PC-3 (cell line): ENCODE measurements around the gene TH. TPM values are rescaled to one million over a fixed set of nuclear protein-coding genes. Genes with fewer than 3 reads are reported as not detected.

Source experiments
- ATAC-seq: fragments of 200-7000 bp; cut with Tn5 transposase; 2 replicates; pipeline ENCODE4 v1.9.1; 2020; ENCODE audit warnings: mild to moderate bottlenecking, moderate library complexity
- BruUV-seq: library from RNA; stranded (reverse); fragments of 400-500 nt; replicated peaks from 2 replicates; lab custom pipeline; 2021; lab: Mats Ljungman, UMichigan
- CTCF ChIA-PET: fragments of 300-600 bp; sonication (Branson Sonifier 250); formaldehyde crosslinking; loops from one replicate; lab custom pipeline; 2022; ENCODE audit warnings: antibody characterized with exemption; lab: Charles Lee
- POLR2A ChIA-PET: fragments of 300-600 bp; sonication (Branson Sonifier 250); formaldehyde crosslinking; loops from one replicate; lab custom pipeline; 2022; ENCODE audit warnings: antibody characterized with exemption; ENCODE audit not compliant: unreplicated experiment; lab: Charles Lee
- DNase-seq: peaks from one replicate; pipeline ENCODE4 v3.0.0-alpha.2; 2015
- H2AFZ ChIP-seq: fragments of 300-600 bp; sonication (generic); 2 replicates; pipeline ENCODE4 v1.6.0; 2016; ENCODE audit warnings: antibody characterized with exemption, low read length
- H3F3A ChIP-seq: fragments of 300-600 bp; sonication (generic); one replicate; pipeline ENCODE4 v1.6.0; 2017; ENCODE audit warnings: antibody characterized with exemption, low read length, control low read depth, mild to moderate bottlenecking; ENCODE audit not compliant: unreplicated experiment
- H3K27ac ChIP-seq: fragments of 300-600 bp; sonication (generic); 2 replicates; pipeline ENCODE4 v1.5.1; 2016; ENCODE audit warnings: mild to moderate bottlenecking, low read length
- H3K27me3 ChIP-seq: fragments of 300-600 bp; sonication (generic); 2 replicates; pipeline ENCODE4 v1.6.1; 2016; ENCODE audit warnings: low read length, mixed read lengths
- H3K36me3 ChIP-seq: fragments of 300-600 bp; sonication (generic); 2 replicates; pipeline ENCODE4 v1.6.1; 2016; ENCODE audit warnings: low read depth, mixed run types, low read length, mixed read lengths
- H3K4me1 ChIP-seq: fragments of 300-600 bp; sonication (generic); 2 replicates; pipeline ENCODE4 v1.5.1; 2016; ENCODE audit warnings: low read length; ENCODE audit not compliant: insufficient read depth
- H3K4me2 ChIP-seq: fragments of 300-600 bp; sonication (generic); 2 replicates; pipeline ENCODE4 v1.6.0; 2016; ENCODE audit warnings: low read length
- H3K4me3 ChIP-seq: fragments of 300-600 bp; sonication (generic); 2 replicates; pipeline ENCODE4 v1.5.1; 2016; ENCODE audit warnings: mild to moderate bottlenecking, low read length, mixed read lengths
- H3K79me2 ChIP-seq: fragments of 300-600 bp; sonication (generic); 2 replicates; pipeline ENCODE4 v1.6.1; 2017; ENCODE audit warnings: low read length, mixed read lengths
- H3K9ac ChIP-seq: fragments of 300-600 bp; sonication (generic); 2 replicates; pipeline ENCODE4 v1.6.0; 2016; ENCODE audit warnings: mild to moderate bottlenecking, low read length
- H3K9me2 ChIP-seq: fragments of 300-600 bp; sonication (generic); replicated peaks from 2 replicates; pipeline ENCODE4 v1.6.1; 2016; ENCODE audit warnings: mixed run types, low read length, mixed read lengths
- H3K9me3 ChIP-seq: fragments of 300-600 bp; sonication (generic); 2 replicates; pipeline ENCODE4 v1.6.1; 2016; ENCODE audit warnings: low read length, mixed read lengths
- H4K20me1 ChIP-seq: fragments of 300-600 bp; sonication (generic); 2 replicates; pipeline ENCODE4 v1.6.1; 2016; ENCODE audit warnings: low read length, mixed read lengths
- EZH2 ChIP-seq: fragments of 300-600 bp; sonication (generic); IDR thresholded peaks from one replicate; pipeline ENCODE4 v1.6.1; 2017; ENCODE audit warnings: antibody characterized with exemption, mild to moderate bottlenecking, low read length; ENCODE audit not compliant: unreplicated experiment
- EZH2phosphoT487 ChIP-seq: fragments of 300-600 bp; sonication (generic); IDR thresholded peaks from 2 replicates; pipeline ENCODE4 v1.6.1; 2018; ENCODE audit warnings: mild to moderate bottlenecking, antibody characterized with exemption, low read length, borderline replicate concordance
- intact Hi-C: fragments of 100-400 bp; cut with micrococcal nuclease; formaldehyde crosslinking; loops from 2 replicates; pipeline ENCODE4 v1.9.0; 2023
- total RNA-seq: library from RNA; depleted of rRNA; stranded (reverse); fragments of >200 nt; gene quantifications from 2 replicates; pipeline ENCODE4 v1.2.3, GENCODE V29; 2014
- TF ChIP-seq, protein P1 (sequence below): fragments of 300-600 bp; sonication (generic); conservative IDR thresholded peaks from 2 replicates; pipeline ENCODE4 v1.5.1; 2017; ENCODE audit warnings: antibody characterized with exemption, low read depth, mild to moderate bottlenecking, low read length

TH gene
- total RNA-seq, 1 experiment from 2014 or later: 8.3 TPM

- Histone ChIP-seq H3K36me3 (no peaks in the 10 kb centered on the region), H4K20me1 (no peaks in the 10 kb centered on the region), H3F3A (no peaks in the 10 kb centered on the region), H3K79me2 (no peaks in the 10 kb centered on the region), H3K9me3 (no peaks in the 10 kb centered on the region), H3K27me3 (no peaks in the 10 kb centered on the region), H3K27ac (no peak overlapping the region), H2AFZ (no peak overlapping the region), H3K4me1 (peaks cover 20% of the 10 kb centered on the region), H3K4me3 (no peak overlapping the region), H3K4me2 (no peak overlapping the region), H3K9me2 (no peaks in the 10 kb centered on the region), H3K9ac (no peak overlapping the region)
- no TSS peak for BruUV-seq
- DNase-seq (no peak), ATAC-seq (no peak)
- intact Hi-C loops: no loop called here
- TF ChIP-seq, protein P1, sequence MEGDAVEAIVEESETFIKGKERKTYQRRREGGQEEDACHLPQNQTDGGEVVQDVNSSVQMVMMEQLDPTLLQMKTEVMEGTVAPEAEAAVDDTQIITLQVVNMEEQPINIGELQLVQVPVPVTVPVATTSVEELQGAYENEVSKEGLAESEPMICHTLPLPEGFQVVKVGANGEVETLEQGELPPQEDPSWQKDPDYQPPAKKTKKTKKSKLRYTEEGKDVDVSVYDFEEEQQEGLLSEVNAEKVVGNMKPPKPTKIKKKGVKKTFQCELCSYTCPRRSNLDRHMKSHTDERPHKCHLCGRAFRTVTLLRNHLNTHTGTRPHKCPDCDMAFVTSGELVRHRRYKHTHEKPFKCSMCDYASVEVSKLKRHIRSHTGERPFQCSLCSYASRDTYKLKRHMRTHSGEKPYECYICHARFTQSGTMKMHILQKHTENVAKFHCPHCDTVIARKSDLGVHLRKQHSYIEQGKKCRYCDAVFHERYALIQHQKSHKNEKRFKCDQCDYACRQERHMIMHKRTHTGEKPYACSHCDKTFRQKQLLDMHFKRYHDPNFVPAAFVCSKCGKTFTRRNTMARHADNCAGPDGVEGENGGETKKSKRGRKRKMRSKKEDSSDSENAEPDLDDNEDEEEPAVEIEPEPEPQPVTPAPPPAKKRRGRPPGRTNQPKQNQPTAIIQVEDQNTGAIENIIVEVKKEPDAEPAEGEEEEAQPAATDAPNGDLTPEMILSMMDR: no peak
- TF ChIP-seq EZH2phosphoT487: no peak
- no peak for TF ChIP-seq EZH2
- CTCF ChIA-PET: no interaction called here
- POLR2A ChIA-PET: no interaction called here
Measured at GRCh38 chr11:2198621-2199365, 27.2 kb upstream of the TH start.

GRCh38 chr11:2197771-2198520 lies 26.3 kb upstream of the TH start:
- Histone ChIP-seq H3K9me2 (no peaks in the 10 kb centered on the region), H3K27ac (no peak overlapping the region), H2AFZ (no peak overlapping the region), H3K4me3 (no peak overlapping the region), H3K4me1 (peaks cover 19% of the 10 kb centered on the region), H3K4me2 (no peak overlapping the region), H3K27me3 (no peaks in the 10 kb centered on the region), H3K9me3 (no peaks in the 10 kb centered on the region), H3K9ac (no peak overlapping the region), H4K20me1 (no peaks in the 10 kb centered on the region), H3F3A (no peaks in the 10 kb centered on the region), H3K36me3 (no peaks in the 10 kb centered on the region), H3K79me2 (no peaks in the 10 kb centered on the region)
- intact Hi-C loops: loop anchor here (1.0 kb wide), 1 partner anchor 101 kb away; no protein-coding TSS in a partner anchor
- ChIA-PET POLR2A (no interaction called here), CTCF (no interaction called here)
- ATAC-seq: no peak
- TF ChIP-seq EZH2 (no peak), EZH2phosphoT487 (no peak)
- TF ChIP-seq, protein P1: no peak
- no peak for DNase-seq
- no TSS peak for BruUV-seq
